Inferior parietal cortex (tissue), 1 donor: ENCODE results near the gene SLC29A2.

ENCODE experiments used
- DNase-seq: peaks from one replicate; pipeline ENCODE4 v3.0.0-alpha.2; 2016; ENCODE audit errors: extremely low spot score

The SLC29A2 gene

DNA sequence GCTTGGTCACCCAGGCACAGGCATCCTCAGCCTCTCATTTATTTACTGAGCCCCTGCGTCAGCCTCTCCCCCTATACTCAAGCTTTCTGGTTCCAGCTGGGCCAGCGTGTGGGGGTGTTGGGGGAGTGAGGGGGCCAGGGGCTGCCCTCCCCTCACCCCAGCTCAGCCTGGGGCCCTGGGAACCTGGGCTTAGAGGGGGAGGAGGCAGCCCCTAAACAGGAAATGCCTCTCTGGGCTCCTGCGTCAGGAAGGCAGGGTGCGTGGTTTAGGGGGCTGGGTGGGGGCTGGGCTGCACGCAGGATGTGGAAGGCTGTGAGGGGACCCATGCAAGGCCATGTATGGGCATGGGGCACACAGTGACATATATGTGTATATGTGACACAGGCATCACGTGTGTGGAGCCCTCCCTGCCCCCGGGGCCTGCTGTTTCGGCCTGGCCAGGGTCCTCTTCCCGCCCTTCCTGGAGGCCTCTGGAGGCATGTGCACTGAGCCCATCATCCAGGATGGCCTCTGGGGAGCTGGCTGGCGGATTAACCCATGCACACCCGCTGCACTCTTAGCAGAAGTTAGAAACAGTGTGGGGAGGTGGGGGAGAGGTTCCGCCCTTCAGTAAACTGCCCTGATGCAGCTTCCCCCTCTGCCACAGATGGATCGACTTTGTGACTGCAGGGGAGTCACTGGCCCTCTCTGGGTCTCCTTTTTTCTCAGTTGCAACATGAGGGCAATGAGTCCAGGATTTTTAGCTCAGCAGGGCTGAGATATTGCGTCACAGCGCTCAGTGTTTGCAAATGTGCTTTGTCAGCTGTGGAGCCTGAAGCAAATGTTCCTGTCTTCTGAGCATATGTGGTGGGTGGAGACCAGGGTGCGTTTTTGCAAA lies 53.6 kb downstream of the SLC29A2 start:
- DNase-seq, result no peak

DNA sequence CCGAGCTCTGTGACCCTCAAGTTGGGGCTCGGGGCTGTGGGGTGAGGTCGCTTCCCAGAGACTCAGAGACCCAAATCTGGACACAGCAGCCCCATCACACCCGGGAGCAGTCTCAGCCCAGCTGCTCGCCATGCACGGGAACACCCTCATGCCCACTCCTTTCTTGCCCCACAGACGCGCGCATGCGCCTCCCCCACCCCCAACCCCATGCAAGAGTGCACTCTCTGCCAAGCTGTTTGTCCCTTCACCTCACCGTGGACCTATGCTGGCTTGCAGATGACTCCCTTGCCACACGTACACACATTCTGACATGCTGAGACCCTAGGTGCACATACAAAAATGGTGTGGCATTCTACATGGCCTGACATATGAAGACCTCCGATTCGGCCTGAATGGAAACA lies 54.2 kb downstream of the SLC29A2 start:
- DNase-seq, result no peak

DNA sequence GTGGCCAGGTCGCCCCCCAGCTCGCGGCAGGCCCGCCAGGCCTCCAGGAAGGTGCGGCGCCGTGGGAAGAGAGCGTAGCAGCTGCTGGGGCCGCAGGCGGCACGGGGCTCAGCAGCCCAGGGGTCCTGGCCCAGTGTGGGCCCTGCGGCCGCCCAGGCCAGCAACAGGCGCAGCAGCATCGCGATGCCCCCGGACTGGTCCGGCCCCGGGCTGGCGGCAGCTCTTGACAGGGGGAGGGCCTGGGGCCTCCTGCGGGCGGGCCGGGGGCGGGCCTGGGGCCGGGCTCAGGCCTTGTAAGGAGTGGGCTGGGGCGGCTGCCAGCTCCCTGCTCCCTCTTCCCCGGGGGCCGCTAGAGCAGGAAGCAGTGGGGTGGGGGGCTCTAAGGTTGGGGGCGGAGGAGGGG lies 54.7 kb downstream of the SLC29A2 start, which contains the start of gene CD248:
TSS of gene CD248 (minus strand) at position 196 of the 403 bp plus-strand sequence. CDS start at position 179, 17 bp downstream.
- DNase-seq, result no peak

DNA sequence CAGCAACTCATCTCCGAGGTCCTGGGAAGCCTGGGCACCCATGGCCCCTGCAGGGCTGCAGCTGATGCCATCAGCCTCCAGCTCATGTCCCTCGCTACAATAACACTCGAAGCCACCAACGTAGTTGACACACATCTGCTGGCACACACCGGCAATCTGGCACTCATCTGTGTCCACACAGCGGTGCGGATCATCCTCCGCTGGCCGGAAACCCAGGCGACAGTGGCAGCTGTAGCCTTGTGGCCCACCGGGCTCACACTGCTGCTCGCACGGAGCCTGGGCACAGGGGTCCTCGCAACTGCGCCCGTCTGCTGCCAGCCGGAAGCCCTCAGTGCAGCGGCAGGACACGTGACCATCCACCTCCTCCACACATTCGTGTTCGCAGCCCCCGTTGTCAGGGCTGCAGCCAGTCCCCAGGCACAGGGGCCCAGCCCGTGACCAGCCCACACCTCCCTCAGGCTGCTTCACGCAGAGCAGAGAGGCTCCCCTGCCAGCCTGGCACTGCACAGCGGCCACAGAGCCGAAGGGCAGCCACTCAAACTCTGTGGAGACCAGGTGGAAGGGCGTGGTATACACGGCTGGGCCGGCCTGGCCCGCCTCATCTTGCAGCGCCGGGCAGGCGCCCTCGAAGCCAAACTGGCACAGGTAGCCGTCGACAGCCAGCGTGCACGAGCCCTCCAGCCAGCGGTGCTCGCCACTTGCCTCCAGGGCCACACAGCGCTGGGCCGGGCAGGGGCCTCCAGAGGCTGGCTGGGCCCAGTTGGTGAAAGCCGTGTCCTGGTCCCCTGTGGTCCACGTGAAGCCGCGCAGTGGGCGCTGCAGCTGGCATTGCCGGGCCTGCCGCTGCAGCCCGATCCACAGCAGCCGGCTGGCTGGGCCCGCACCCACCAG lies 55.4 kb downstream of the SLC29A2 start:
- no peak for DNase-seq

DNA sequence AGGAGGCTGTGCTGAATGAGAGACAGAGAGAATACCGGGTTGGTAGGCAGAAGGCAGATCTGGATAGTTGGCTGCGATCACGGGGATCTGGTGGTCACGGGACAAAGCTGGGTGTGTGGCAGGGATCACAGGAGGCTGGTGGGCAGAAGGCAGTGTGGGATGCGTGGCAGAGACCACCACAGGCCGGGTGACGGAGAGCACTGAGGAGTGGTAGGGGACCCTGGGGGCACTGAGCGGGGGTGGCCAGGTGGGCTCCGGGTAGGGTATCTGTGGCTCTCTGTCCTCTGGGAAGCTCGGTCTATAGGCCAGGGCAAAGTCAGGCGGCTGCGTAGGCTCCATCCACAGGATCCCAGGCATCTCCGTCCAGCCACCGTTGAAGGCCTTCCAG lies 56.1 kb downstream of the SLC29A2 start:
- no peak for DNase-seq

DNA sequence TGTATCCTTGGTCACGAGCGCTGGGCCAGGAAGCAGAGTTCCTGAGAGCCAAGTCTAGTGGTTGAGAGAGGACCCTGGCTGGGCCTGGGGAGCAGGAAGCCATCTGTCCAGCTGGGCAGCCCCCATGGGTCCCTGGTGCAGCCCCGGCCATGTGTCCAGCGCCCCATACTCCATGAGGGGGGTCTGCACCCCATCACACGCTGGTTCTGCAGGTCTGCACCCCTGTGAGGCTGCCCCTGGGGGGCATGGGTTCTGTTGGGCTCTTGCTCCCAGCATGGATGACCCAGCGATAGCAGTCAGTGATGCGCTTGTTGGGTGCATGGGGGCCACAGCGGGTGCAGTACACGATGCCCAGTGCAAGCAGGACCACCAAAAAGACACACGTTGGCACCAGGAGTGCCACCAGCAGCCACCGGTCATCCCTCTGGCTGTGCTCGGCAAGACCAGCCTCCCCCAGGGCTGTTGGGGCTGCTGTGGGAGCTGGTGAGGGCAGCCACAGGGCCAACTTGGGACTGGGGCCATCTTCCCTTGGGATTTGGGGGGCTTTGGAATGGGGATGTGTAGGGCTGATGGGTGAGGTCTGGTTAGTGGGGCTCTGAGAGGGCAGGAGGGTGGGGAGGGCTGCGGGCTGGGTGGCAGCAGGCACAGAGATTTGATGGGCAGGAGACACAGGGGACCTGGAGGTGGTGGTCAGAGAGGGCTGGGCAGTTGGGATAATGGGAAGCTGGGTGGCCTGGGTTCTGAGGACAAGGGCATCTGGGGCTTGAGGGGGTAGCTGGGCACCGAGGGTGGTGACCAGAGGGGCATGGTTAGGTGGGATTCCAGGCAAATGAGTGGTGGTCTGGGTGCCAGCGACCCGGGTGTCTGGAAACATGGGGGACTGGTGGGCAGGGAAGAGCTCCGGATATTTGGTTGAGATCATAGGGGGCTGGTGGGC lies 56.7 kb downstream of the SLC29A2 start:
- DNase-seq, result no peak

DNA sequence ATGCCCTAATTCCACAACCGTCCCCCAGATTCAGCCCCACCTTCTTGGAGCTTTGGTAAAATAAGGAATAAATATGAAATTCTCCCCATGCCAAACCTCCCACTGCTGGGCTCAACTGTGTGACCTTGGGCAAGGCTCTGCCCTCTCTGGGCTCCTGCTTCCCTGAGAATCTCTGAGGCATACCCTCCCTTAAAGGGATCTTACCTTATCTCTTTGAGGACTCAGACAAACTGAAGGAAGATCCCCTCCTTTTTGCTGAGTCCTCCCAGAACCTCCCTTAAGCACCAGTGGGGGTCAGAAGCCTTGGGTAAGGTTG lies 57.4 kb downstream of the SLC29A2 start:
- DNase-seq, result no peak

DNA sequence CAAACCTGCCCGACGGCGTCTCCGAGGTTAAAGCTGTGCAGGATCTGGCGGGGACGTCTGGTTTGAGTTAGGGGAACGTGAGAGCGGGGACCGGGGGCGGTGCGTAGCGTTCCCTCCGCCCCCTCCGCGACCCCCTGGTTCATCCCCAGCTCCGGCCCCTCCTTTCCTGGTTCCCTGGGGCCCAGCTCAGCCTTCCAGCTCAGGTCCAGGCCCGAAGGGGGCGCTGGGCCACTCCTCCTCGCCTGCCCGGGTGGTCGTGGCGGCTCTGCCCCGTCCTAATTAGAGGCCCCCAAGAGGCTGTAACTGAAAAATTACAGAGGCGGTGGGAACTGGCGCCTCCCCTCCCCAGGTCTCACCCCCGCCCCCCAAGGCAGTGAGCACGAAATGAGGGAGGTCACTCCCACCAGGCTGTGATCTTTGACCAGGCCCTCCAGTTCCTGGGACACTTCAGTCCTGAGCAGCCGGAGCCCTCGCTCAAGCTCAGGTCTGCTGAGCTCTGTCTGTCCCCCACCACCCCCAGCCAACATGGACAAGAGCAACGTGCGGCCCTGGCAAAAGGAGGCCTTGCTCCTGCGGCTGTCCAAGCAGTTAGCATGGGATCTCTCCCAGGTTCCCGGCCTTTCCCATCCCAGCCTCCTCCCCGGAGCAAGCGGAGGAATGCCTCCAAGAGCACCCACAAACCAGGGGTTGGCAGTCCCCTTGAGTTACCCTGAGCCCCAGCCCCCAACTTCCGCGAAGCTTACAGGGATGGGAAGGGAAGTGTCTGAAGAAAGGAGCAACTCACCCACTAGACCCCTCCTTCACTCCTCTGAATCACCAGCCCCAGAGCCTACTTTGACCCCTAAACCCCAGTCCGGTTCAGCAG lies 58.0 kb downstream of the SLC29A2 start:
- DNase-seq, result no peak

DNA sequence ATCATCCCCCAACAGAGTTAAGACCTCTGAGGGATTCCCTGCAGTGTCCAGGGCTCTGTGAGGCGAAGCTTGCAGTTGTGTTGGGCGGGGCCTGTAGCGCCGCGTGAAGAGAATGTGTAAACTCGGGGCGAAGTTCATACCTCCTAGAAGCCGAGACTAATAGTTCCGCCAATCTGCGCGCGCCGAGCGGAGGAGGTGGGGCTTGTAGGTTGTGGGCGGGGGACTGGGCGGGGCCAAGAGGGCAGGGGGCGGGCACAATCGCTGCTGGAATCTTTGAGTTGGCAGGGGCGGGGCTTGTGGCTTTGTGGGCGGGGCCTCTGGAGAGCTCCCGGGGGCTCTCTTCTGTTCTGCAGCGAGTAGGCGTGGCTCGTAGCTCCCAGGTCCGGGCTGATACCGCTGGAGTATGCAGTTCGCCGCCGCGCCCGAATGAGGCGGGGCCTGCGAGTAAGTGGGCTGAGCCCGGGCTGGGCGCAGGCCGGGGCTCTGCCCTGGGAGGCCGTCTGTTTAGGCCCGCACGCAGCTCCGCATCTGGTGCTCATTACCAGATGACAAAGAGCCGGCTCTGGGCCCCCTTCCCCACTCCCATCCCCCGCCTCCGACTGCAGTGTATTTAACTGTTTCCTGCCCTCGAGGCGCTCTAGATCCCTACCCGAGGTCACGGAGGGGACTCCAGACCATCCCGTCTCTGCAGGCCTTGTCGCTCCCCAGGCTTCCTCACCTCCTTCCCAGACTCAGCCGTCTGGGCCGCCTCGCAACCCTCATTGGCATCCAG lies 58.8 kb downstream of the SLC29A2 start:
- peak; percentile 86 for DNase-seq
